ENCODE data around the gene TXNRD1.

DNA sequence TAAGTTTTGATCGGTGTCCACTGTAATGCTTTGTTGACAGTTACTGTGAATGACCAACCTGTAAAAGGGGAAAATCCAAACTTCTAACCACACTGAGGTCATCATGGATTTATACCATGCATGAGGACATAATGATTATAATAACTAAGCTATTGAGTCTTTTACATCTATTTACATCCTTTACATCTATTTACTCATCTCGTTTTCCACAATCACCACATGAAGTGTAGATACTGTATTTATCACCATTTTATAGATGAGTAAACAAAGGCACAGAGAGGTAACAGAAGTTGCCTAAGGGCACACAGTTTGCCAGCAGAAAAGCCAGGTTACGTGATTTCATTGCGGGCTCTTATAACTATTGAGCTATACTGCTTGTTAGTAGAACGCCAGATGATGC is 60.1 kb downstream of the TXNRD1 start:
- no peak for TF ChIP-seq POLR2A (IDR thresholded peaks at IDR 0.05; ENCODE audit: low read length)
- no peak for TF ChIP-seq GATA1 (IDR thresholded peaks at IDR 0.05; ENCODE audit: low read depth, low read length)

Data from erythroblast (primary cell).